Activated CD4-positive, alpha-beta T cell treated with anti-CD3 and anti-CD28 coated beads, Interleukin-2, amount 10 ng/mL, durations not matched to agents 24 days and 14 days (primary cell): ENCODE results near the gene LTBP2. TPM values are rescaled to one million over a fixed set of nuclear protein-coding genes. Genes with fewer than 3 reads are reported as not detected.
A peak's percentile ranks its signal among the peaks of the same experiment; 100 is the strongest.

Experiments
- DNase-seq: peaks from one replicate; pipeline ENCODE4 v3.0.0; 2022
- H3K27ac Mint-ChIP-seq: one replicate; pipeline ENCODE4 v1.8.0; 2022; ENCODE audit warnings: mild to moderate bottlenecking, mixed read lengths
- H3K27me3 Mint-ChIP-seq: one replicate; pipeline ENCODE4 v1.8.0; 2022; ENCODE audit warnings: mixed read lengths
- H3K36me3 Mint-ChIP-seq: one replicate; pipeline ENCODE4 v1.8.0; 2022; ENCODE audit warnings: low read depth, mild to moderate bottlenecking, mixed read lengths
- H3K4me1 Mint-ChIP-seq: one replicate; pipeline ENCODE4 v1.8.0; 2021; ENCODE audit warnings: mixed read lengths
- H3K4me3 Mint-ChIP-seq: one replicate; pipeline ENCODE4 v1.8.0; 2022; ENCODE audit warnings: mild to moderate bottlenecking, moderate library complexity, mixed read lengths
- H3K9me3 Mint-ChIP-seq: one replicate; pipeline ENCODE4 v1.8.0; 2021; ENCODE audit warnings: mixed read lengths
- intact Hi-C: fragments of 100-400 bp; cut with micrococcal nuclease; formaldehyde crosslinking; loops from one replicate; pipeline ENCODE4 v1.15.1; 2023
- total RNA-seq: library from RNA; stranded (reverse); gene quantifications from 2 replicates; pipeline ENCODE4 v1.2.3, GENCODE V29; 2022

The LTBP2 gene
- total RNA-seq, 1 donor from 2014 or later, result 0.05 TPM

GRCh38 chr14:74491956-74492775 lies 119.9 kb downstream of the LTBP2 start:
- H3K27me3 Mint-ChIP-seq, result peaks cover 3% of the 10 kb centered on the region

GRCh38 chr14:74490486-74490885 lies 121.6 kb downstream of the LTBP2 start:
- peaks cover 5% of the 10 kb centered on the region for H3K36me3 Mint-ChIP-seq
- intact Hi-C loops, result loop anchor here (5.0 kb wide), 1 partner anchor 122 kb away; the partner anchor contains the start of gene LTBP2
- peaks cover 22% of the 10 kb centered on the region for H3K4me1 Mint-ChIP-seq
- DNase-seq, result no peak
- H3K9me3 Mint-ChIP-seq, result no peaks in the 10 kb centered on the region
- no peak overlapping the region for H3K4me3 Mint-ChIP-seq
- peaks cover 3% of the 10 kb centered on the region for H3K27me3 Mint-ChIP-seq
- H3K27ac Mint-ChIP-seq, result no peak overlapping the region

More at GRCh38 chr14:74491956-74492775, 119.9 kb downstream of the LTBP2 start:
- peak; percentile 71 for DNase-seq
- Mint-ChIP-seq H3K27ac (no peak overlapping the region), H3K4me3 (no peak overlapping the region), H3K4me1 (peaks cover 24% of the 10 kb centered on the region), H3K9me3 (no peaks in the 10 kb centered on the region), H3K36me3 (peaks cover 7% of the 10 kb centered on the region)
- intact Hi-C loops, result loop anchor here (2.0 to 5.0 kb wide), 2 partner anchors 120 to 189 kb away; partner anchors contain the start of genes ABCD4 and LTBP2

GRCh38 chr14:74488786-74489397 lies 123.1 kb downstream of the LTBP2 start:
- Mint-ChIP-seq H3K4me3 (no peak overlapping the region), H3K27ac (peak overlapping the region; percentile 52), H3K36me3 (peaks cover 9% of the 10 kb centered on the region), H3K27me3 (peaks cover 3% of the 10 kb centered on the region), H3K9me3 (no peaks in the 10 kb centered on the region), H3K4me1 (peaks cover 7% of the 10 kb centered on the region)
- DNase-seq, result no peak
- intact Hi-C loops, result no loop called here

- intact Hi-C loops, result no loop called here
- no peak for DNase-seq
- H3K36me3 Mint-ChIP-seq, result peaks cover 12% of the 10 kb centered on the region
Observed at GRCh38 chr14:74486164-74486563, 125.9 kb downstream of the LTBP2 start.

GRCh38 chr14:74483321-74483720 lies 128.7 kb downstream of the LTBP2 start:
- H3K4me1 Mint-ChIP-seq, result no peaks in the 10 kb centered on the region
- no peaks in the 10 kb centered on the region for H3K9me3 Mint-ChIP-seq
- no peak overlapping the region for H3K4me3 Mint-ChIP-seq
- intact Hi-C loops, result no loop called here
- DNase-seq, result no peak
- no peaks in the 10 kb centered on the region for H3K27me3 Mint-ChIP-seq
- H3K27ac Mint-ChIP-seq, result no peak overlapping the region
- H3K36me3 Mint-ChIP-seq, result peaks cover 14% of the 10 kb centered on the region

More at GRCh38 chr14:74486164-74486563, 125.9 kb downstream of the LTBP2 start:
- Mint-ChIP-seq H3K4me1 (peaks cover 4% of the 10 kb centered on the region), H3K27me3 (peaks cover 3% of the 10 kb centered on the region), H3K9me3 (no peaks in the 10 kb centered on the region), H3K4me3 (no peak overlapping the region), H3K27ac (no peak overlapping the region)

GRCh38 chr14:74482571-74482970 lies 129.5 kb downstream of the LTBP2 start:
- Mint-ChIP-seq H3K4me3 (no peak overlapping the region), H3K27me3 (no peaks in the 10 kb centered on the region), H3K9me3 (no peaks in the 10 kb centered on the region), H3K4me1 (no peaks in the 10 kb centered on the region), H3K36me3 (peaks cover 14% of the 10 kb centered on the region), H3K27ac (no peak overlapping the region)
- DNase-seq, result no peak
- intact Hi-C loops, result no loop called here

GRCh38 chr14:74480046-74480445 lies 132.0 kb downstream of the LTBP2 start:
- Mint-ChIP-seq H3K4me3 (no peak overlapping the region), H3K4me1 (no peaks in the 10 kb centered on the region), H3K27me3 (no peaks in the 10 kb centered on the region), H3K27ac (no peak overlapping the region), H3K36me3 (peaks cover 14% of the 10 kb centered on the region), H3K9me3 (no peaks in the 10 kb centered on the region)
- intact Hi-C loops, result no loop called here
- no peak for DNase-seq

- Mint-ChIP-seq H3K4me3 (no peak overlapping the region), H3K36me3 (peaks cover 9% of the 10 kb centered on the region), H3K4me1 (no peaks in the 10 kb centered on the region), H3K27ac (no peak overlapping the region), H3K9me3 (no peaks in the 10 kb centered on the region), H3K27me3 (no peaks in the 10 kb centered on the region)
- intact Hi-C loops, result no loop called here
- DNase-seq, result no peak
Observed at GRCh38 chr14:74478996-74479635, 132.9 kb downstream of the LTBP2 start.

- no peak overlapping the region for H3K27ac Mint-ChIP-seq
- H3K27me3 Mint-ChIP-seq, result no peaks in the 10 kb centered on the region
- no peaks in the 10 kb centered on the region for H3K9me3 Mint-ChIP-seq
- H3K4me3 Mint-ChIP-seq, result no peak overlapping the region
- no peaks in the 10 kb centered on the region for H3K4me1 Mint-ChIP-seq
- peaks cover 4% of the 10 kb centered on the region for H3K36me3 Mint-ChIP-seq
- intact Hi-C loops, result no loop called here
- no peak for DNase-seq
Observed at GRCh38 chr14:74476607-74477006, 135.4 kb downstream of the LTBP2 start.

- H3K9me3 Mint-ChIP-seq, result no peaks in the 10 kb centered on the region
- no peak for DNase-seq
- no peak overlapping the region for H3K27ac Mint-ChIP-seq
- no peaks in the 10 kb centered on the region for H3K4me1 Mint-ChIP-seq
- intact Hi-C loops, result no loop called here
- H3K4me3 Mint-ChIP-seq, result no peak overlapping the region
- H3K36me3 Mint-ChIP-seq, result peaks cover 2% of the 10 kb centered on the region
- H3K27me3 Mint-ChIP-seq, result no peaks in the 10 kb centered on the region
Observed at GRCh38 chr14:74476107-74476506, 135.9 kb downstream of the LTBP2 start.

- no peaks in the 10 kb centered on the region for H3K4me1 Mint-ChIP-seq
- H3K27me3 Mint-ChIP-seq, result no peaks in the 10 kb centered on the region
- no peak for DNase-seq
- H3K4me3 Mint-ChIP-seq, result no peak overlapping the region
- H3K36me3 Mint-ChIP-seq, result peaks cover 2% of the 10 kb centered on the region
- H3K27ac Mint-ChIP-seq, result no peak overlapping the region
- no peaks in the 10 kb centered on the region for H3K9me3 Mint-ChIP-seq
- intact Hi-C loops, result no loop called here
Observed at GRCh38 chr14:74475678-74476077, 136.4 kb downstream of the LTBP2 start.

- H3K9me3 Mint-ChIP-seq, result no peaks in the 10 kb centered on the region
- no peaks in the 10 kb centered on the region for H3K27me3 Mint-ChIP-seq
- no peaks in the 10 kb centered on the region for H3K4me1 Mint-ChIP-seq
- H3K36me3 Mint-ChIP-seq, result peaks cover 2% of the 10 kb centered on the region
- DNase-seq, result no peak
- H3K27ac Mint-ChIP-seq, result no peak overlapping the region
- no peak overlapping the region for H3K4me3 Mint-ChIP-seq
- intact Hi-C loops, result no loop called here
Observed at GRCh38 chr14:74474376-74474775, 137.7 kb downstream of the LTBP2 start.

- H3K27me3 Mint-ChIP-seq, result no peaks in the 10 kb centered on the region
- DNase-seq, result no peak
- intact Hi-C loops, result no loop called here
- peaks cover 5% of the 10 kb centered on the region for H3K4me1 Mint-ChIP-seq
- no peak overlapping the region for H3K27ac Mint-ChIP-seq
- H3K36me3 Mint-ChIP-seq, result no peaks in the 10 kb centered on the region
- H3K9me3 Mint-ChIP-seq, result no peaks in the 10 kb centered on the region
- H3K4me3 Mint-ChIP-seq, result no peak overlapping the region
Observed at GRCh38 chr14:74472601-74473000, 139.4 kb downstream of the LTBP2 start.
